Ascending aorta (tissue), 2 donors: Measurements from ENCODE around the gene SHISAL1. TPM values are rescaled to one million over a fixed set of nuclear protein-coding genes. Genes with fewer than 3 reads are reported as not detected.

ENCODE experiments used
- DNase-seq, 2 donors: peaks; one replicate each; pipeline ENCODE4 v3.0.0-alpha.2; 2019; ENCODE audit warnings: low spot score in 2 of 2
- H3K27ac ChIP-seq, 2 donors: fragments of 200-600 bp; sonication (generic); one replicate each; pipeline ENCODE4 v1.5.1; 2016 to 2017; ENCODE audit warnings: mild to moderate bottlenecking in 1 of 2
- H3K27me3 ChIP-seq: fragments of 200-600 bp; sonication (generic); one replicate; pipeline ENCODE4 v1.5.1; 2017
- H3K36me3 ChIP-seq, 2 donors: fragments of 200-600 bp; sonication (generic); one replicate each; pipeline ENCODE4 v1.5.1; 2016
- H3K4me1 ChIP-seq, 2 donors: fragments of 200-600 bp; sonication (generic); one replicate each; pipeline ENCODE4 v1.5.1; 2016 to 2017; ENCODE audit warnings: mild to moderate bottlenecking in 1 of 2
- H3K4me3 ChIP-seq, 2 donors: fragments of 200-600 bp; sonication (generic); one replicate each; pipeline ENCODE4 v1.5.1; 2016 to 2017; ENCODE audit warnings: mild to moderate bottlenecking in 1 of 2
- H3K9me3 ChIP-seq, 2 donors: fragments of 200-600 bp; sonication (generic); one replicate each; pipeline ENCODE4 v1.5.1; 2016
- intact Hi-C: fragments of 100-400 bp; cut with DNase I; formaldehyde crosslinking; loops from one replicate; pipeline ENCODE4 v1.15.1; 2023
- total RNA-seq: library from RNA; depleted of rRNA; stranded (reverse); fragments of >200 nt; gene quantifications from one replicate; pipeline ENCODE4 v1.1.0, GENCODE V29; 2016
- TF ChIP-seq, protein P1 (sequence below), 3 experiments: fragments of 200-600 bp in 2 of 3; fragments of 450-650 bp in 1 of 3; sonication (generic) in 2 of 3; IDR thresholded peaks; one replicate each; pipeline ENCODE4 v1.5.1; 2016 to 2019; ENCODE audit warnings: antibody characterized with exemption in 3 of 3, mild to moderate bottlenecking in 1 of 3, moderate library complexity in 1 of 3

Gene SHISAL1
- total RNA-seq, 1 donor from 2014 or later = 1.6 TPM

DNA sequence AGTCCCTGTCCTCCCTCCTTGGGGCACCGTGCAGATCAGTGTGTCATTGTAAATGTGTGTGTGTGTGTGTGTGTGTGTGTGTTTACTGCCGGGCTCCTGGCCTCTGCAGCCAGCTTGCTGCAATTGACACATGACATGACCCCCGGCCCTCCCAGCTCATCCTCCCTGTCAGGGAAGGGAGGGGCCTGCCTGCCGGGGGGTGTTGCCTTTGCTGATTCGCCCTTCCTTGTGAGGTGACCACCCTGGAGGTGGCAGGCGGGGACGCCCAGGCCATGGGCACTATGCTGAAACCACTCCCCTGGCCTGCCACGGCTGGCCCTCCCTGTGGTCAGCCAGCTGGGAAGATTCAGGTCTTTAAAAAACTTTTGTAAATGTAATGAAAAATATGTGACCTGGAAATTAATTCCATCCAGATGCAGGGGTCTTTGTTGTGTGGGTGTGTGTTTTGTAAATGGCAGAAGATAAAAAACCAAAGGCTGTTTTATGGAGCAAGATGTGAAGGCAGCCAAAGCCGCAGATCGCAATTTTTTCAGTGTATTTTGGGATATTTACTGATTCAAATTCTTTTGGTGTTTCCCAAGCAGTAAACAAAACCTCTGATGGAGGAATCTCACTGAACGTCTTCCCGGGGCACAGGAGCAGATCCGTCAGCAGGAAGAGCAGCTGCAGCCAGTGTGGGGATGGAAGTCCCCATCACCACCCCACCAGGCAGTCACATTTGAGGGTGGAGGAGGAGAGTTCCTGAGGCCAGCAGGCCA is 23.2 kb downstream of the SHISAL1 start:
- intact Hi-C loops = no loop called here
- Histone ChIP-seq H3K27ac (no peak overlapping the region), H3K36me3 (no peaks in the 10 kb centered on the region), H3K4me3 (no peak overlapping the region), H3K9me3 (peaks cover 0 to 8% of the 10 kb centered on the region in 2 donors), H3K4me1 (no peaks in the 10 kb centered on the region), H3K27me3 (no peaks in the 10 kb centered on the region)
- DNase-seq = no peak
- TF ChIP-seq, protein P1, sequence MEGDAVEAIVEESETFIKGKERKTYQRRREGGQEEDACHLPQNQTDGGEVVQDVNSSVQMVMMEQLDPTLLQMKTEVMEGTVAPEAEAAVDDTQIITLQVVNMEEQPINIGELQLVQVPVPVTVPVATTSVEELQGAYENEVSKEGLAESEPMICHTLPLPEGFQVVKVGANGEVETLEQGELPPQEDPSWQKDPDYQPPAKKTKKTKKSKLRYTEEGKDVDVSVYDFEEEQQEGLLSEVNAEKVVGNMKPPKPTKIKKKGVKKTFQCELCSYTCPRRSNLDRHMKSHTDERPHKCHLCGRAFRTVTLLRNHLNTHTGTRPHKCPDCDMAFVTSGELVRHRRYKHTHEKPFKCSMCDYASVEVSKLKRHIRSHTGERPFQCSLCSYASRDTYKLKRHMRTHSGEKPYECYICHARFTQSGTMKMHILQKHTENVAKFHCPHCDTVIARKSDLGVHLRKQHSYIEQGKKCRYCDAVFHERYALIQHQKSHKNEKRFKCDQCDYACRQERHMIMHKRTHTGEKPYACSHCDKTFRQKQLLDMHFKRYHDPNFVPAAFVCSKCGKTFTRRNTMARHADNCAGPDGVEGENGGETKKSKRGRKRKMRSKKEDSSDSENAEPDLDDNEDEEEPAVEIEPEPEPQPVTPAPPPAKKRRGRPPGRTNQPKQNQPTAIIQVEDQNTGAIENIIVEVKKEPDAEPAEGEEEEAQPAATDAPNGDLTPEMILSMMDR (IDR thresholded peaks at IDR 0.05) = no peak

DNA sequence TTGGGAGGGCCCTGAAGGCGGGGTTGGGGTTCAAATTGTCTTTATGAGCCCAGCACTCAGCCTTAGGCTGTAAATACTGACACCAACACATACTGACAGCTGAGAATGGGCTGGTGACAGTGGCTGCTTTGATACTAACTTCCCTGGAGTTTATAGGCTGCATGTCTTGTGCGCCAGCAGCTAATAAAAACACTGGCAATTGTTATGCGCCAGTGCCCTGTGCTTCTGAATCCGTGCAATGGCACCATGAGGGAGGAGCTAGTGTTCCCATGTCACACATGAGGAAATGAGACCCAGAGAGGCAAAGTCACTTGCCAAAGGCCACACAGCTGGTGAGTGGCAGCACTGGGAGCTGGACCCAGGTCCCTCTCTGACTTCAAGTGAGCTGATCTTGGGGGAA is 23.8 kb downstream of the SHISAL1 start:
- no peak for DNase-seq
- TF ChIP-seq, protein P1 (IDR thresholded peaks at IDR 0.05) = no peak
- Histone ChIP-seq H3K36me3 (no peaks in the 10 kb centered on the region), H3K9me3 (peaks cover 0 to under 1% of the 10 kb centered on the region in 2 donors), H3K4me1 (no peaks in the 10 kb centered on the region), H3K4me3 (no peak overlapping the region), H3K27me3 (no peaks in the 10 kb centered on the region), H3K27ac (no peak overlapping the region)
- intact Hi-C loops = no loop called here

DNA sequence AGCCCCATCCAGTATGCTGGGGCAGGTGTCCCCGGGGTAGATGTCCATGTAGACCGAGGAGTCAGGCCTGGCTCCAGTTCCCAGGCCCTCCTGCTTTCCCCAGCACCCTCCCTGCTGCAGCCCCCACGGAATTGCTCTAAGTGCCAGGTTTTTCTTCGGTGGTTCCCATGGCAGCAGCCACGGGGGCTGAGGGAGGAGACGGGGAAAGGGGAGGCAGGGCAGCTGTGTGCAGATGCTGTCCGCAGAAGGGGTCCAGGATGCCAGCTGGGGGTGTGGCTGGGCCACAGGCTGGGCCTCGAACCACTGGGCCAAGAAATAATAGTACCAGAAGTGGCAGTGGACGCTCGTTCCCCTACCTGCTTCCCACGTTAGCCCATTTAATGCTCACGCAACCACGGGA is 25.0 kb downstream of the SHISAL1 start:
- intact Hi-C loops = no loop called here
- H3K4me1 ChIP-seq = no peaks in the 10 kb centered on the region
- no peak overlapping the region for H3K4me3 ChIP-seq
- no peaks in the 10 kb centered on the region for H3K36me3 ChIP-seq
- TF ChIP-seq, protein P1 (IDR thresholded peaks at IDR 0.05) = no peak
- DNase-seq = no peak
- H3K9me3 ChIP-seq = no peaks in the 10 kb centered on the region
- no peaks in the 10 kb centered on the region for H3K27me3 ChIP-seq
- no peak overlapping the region for H3K27ac ChIP-seq

DNA sequence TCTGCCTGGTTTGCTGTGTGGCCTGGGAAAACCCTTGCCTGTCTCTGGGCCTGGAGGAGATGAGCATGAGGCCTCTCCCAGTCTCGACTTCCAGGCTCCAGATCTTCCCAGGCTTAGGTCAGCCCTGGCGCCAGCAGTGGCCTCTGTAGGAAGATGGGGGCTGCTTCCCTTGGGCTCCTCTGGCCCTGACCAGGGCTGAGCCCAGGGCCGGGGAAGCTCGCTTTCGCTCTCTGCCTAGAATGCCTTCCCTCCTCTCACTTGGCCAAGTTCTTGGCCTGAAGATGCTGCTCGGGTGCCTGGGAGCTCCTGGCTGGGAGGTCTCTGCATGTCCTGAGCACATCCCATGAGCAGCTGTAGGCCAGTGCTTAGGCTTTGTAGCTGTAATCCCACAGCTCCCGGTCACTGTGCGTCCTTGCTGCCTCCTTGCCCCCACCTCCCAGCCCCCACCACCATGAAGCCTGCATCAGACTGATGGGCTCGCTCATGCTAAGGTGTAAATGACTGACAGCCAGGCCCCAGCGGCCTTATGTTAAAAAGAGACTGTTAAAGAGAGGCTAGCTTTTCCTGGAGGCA is 25.5 kb downstream of the SHISAL1 start:
- no peak for DNase-seq
- no peak overlapping the region for H3K4me3 ChIP-seq
- no peaks in the 10 kb centered on the region for H3K27me3 ChIP-seq
- TF ChIP-seq, protein P1 (IDR thresholded peaks at IDR 0.05) = no peak
- H3K9me3 ChIP-seq = no peaks in the 10 kb centered on the region
- intact Hi-C loops = no loop called here
- no peak overlapping the region for H3K27ac ChIP-seq
- no peaks in the 10 kb centered on the region for H3K36me3 ChIP-seq
- no peaks in the 10 kb centered on the region for H3K4me1 ChIP-seq

DNA sequence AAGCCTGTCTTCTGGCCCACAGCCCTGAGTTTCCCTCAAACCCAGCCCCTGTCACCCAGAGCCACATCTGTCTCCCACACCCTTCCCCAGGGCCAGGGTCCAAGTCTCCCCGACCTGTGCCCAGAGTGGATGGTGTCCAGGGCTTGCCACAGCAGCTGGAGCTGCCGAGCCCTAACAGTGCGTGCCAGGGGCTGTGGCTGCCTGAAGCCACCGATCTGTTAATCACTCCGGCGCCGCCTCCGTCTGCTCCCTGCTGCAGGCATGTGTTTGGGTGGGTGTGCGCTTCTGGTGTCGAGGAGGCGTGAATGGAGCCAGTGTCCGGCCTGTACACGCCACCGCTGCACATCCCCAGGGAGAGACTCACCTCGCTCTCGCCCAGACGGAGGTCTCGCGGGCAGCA is 26.1 kb downstream of the SHISAL1 start:
- no peak overlapping the region for H3K27ac ChIP-seq
- no peaks in the 10 kb centered on the region for H3K9me3 ChIP-seq
- H3K36me3 ChIP-seq = no peaks in the 10 kb centered on the region
- TF ChIP-seq, protein P1 (IDR thresholded peaks at IDR 0.05) = no peak
- no peak for DNase-seq
- no peaks in the 10 kb centered on the region for H3K27me3 ChIP-seq
- intact Hi-C loops = no loop called here
- no peak overlapping the region for H3K4me3 ChIP-seq
- no peaks in the 10 kb centered on the region for H3K4me1 ChIP-seq
